Large intestine (tissue), 3 donors: ENCODE data around the gene CD177. TPM values are rescaled to one million over a fixed set of nuclear protein-coding genes. Genes with fewer than 3 reads are reported as not detected.
"Not testable (repeated sequence)": the region's sequence is repeated elsewhere in the genome, so short reads cannot be mapped to it uniquely, and the experiment has no call there.

Experiments used
- DNase-seq, 2 donors: peaks; one replicate each; pipeline versions ENCODE4 v3.0.0 to v3.0.0-alpha.2; 2013
- H3K27ac ChIP-seq: one replicate; pipeline ENCODE4 v1.5.1; 2013; ENCODE audit warnings: low read length
- H3K27me3 ChIP-seq: 2 replicates; pipeline ENCODE4 v1.6.1; 2013; ENCODE audit warnings: low read length; ENCODE audit not compliant: control insufficient read depth, insufficient read depth
- H3K36me3 ChIP-seq: 2 replicates; pipeline ENCODE4 v1.6.1; 2013; ENCODE audit warnings: low read length; ENCODE audit not compliant: control insufficient read depth, insufficient read depth
- H3K4me1 ChIP-seq: one replicate; pipeline ENCODE4 v1.6.1; 2013; ENCODE audit warnings: low read length; ENCODE audit not compliant: control insufficient read depth, insufficient read depth
- H3K4me3 ChIP-seq: one replicate; pipeline ENCODE4 v1.5.1; 2013; ENCODE audit warnings: low read length
- H3K9me3 ChIP-seq: one replicate; pipeline ENCODE4 v1.6.1; 2013; ENCODE audit warnings: mild to moderate bottlenecking, low read depth, low read length, moderate library complexity; ENCODE audit not compliant: control insufficient read depth
- WGBS: methylation state at CpG from one replicate; pipeline ENCODE4 v1.1.5; 2013; ENCODE audit warnings: low lambda C conversion rate; ENCODE audit not compliant: insufficient coverage; 5-methylcytosine and 5-hydroxymethylcytosine counted together
- polyA plus RNA-seq: library from polyadenylated mRNA; unstranded; fragments of 120-200 nt; gene quantifications from one replicate; pipeline ENCODE4 v1.2.1, GENCODE V29; 2013

The CD177 gene
- polyA plus RNA-seq, 1 donor = 0.43 TPM

DNA sequence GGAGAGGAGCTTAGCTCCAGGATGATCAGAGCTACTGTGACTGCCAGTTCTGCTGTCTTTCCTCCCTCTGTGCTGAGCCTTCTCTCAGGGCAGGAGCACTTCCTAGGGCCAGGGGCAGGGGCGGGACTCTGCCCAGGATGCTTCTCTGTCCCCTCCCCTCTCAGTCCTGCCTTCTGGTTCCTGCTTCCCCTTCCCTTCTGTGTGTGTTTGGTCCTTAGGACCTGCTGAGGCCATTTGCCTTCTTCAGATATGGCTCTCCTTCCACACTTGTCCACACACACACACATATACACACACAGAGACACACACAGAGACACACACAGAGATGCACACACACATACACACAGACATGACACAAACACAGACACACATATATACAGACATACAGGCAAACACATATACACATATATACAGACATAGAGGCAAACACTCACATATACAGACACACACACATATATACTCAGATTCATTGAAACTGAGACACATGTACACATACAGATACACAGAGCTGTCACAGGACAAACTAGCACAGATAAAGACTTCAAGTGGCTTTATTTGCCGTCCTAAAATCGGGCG is 22.0 kb upstream of the CD177 start:
- H3K36me3 ChIP-seq = no peaks in the 10 kb centered on the region
- WGBS = no CpG with 5 or more reads among the region's 4 CpGs
- H3K4me3 ChIP-seq = no peak overlapping the region
- H3K4me1 ChIP-seq = no peaks in the 10 kb centered on the region
- DNase-seq = no peak
- no peak overlapping the region for H3K27ac ChIP-seq
- H3K27me3 ChIP-seq = no peaks in the 10 kb centered on the region
- H3K9me3 ChIP-seq = no peaks in the 10 kb centered on the region

DNA sequence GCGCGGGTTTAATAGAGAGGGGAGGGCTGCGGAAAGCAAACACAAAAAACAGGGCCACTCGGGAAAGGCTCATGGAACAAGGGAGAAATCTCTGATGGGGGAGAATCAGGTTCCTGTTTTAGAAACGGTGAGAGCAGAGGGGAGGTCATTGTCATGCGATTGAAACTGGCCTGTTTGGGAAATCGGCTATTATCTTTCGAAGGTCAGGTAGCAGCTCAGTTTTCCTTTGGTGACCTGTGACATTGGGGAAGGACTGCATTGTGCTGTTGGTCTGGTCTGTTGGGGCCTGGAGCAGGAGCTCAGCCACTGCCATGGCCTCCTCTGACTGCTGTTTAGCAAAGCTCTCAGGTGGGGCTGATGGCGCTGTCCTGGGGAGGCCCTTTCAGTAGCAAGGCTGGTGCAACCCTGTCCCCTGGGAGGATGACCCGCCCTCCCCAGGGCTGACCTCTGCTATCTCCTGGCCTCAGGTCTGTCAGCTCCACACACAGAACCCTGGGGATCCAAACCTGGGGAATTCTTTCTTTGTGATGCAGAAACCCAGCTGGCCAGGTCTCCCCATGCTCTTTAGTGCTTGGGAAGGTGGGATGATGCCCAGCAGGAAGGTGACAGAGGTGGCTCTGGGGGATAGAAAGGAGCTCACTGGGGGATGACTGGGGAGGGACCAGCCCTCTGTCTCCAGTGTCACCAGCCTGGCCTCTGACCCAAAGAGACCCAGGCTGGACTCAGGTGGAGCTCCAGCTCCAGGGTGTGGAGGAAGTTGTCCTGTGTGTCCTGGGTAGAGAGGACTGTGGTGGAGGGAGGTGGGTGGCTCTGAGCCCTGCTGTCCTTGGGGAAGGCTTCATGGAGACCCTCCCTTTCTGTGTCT is 21.2 kb upstream of the CD177 start:
- H3K27ac ChIP-seq = no peak overlapping the region
- 76% methylated on average over 5 of the region's 10 CpGs for WGBS
- H3K4me3 ChIP-seq = no peak overlapping the region
- H3K4me1 ChIP-seq = no peaks in the 10 kb centered on the region
- no peaks in the 10 kb centered on the region for H3K36me3 ChIP-seq
- no peak for DNase-seq
- H3K27me3 ChIP-seq = no peaks in the 10 kb centered on the region
- H3K9me3 ChIP-seq = no peaks in the 10 kb centered on the region

DNA sequence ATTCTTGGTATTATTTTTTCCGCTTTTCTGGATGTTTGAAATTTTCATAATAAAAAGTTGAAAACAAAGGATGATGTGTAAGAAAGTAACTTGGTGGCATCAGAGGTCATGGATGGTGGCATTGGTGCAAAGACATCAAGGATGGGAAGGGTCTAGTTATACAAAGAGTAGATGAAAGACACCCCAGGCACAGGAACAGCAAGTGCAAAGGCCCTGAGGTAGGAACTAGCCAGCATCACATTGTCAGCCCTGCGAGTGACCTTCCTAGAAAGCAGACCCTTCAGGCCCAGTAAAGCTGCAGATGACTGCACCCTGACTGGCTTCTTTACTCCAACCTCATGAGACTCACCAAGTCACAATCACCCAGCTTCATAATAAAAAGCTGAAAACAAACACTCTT is 17.0 kb upstream of the CD177 start:
- not testable (repeated sequence) for H3K4me1 ChIP-seq, H3K36me3 ChIP-seq, H3K9me3 ChIP-seq, H3K27me3 ChIP-seq, H3K4me3 ChIP-seq, H3K27ac ChIP-seq, DNase-seq
- WGBS = 100% methylated on average over 1 of the region's 2 CpGs

DNA sequence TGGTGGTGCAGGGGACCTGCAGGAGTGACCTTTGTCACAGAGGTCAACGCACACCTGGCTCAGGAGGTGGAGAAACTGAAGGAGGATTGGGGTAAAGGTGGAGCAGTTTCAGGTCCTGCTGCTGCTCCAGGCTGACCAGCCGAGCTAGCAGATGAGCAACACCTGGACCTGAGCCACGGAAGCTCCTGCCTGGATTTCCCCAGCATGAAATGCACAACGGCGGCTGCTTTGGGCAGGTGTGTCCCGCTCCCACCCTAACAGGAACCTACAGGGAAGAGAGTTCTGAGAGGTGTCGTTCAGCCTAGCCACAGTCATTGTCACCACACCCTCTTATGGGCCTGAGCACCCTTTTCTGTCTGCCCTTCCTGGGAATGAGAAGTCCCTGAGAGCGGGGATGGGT is 15.7 kb upstream of the CD177 start:
- Histone ChIP-seq H3K27me3 (no peaks in the 10 kb centered on the region), H3K4me1 (no peaks in the 10 kb centered on the region), H3K9me3 (no peaks in the 10 kb centered on the region), H3K4me3 (no peak overlapping the region), H3K27ac (no peak overlapping the region), H3K36me3 (no peaks in the 10 kb centered on the region)
- no CpG with 5 or more reads among the region's 8 CpGs for WGBS
- no peak for DNase-seq

DNA sequence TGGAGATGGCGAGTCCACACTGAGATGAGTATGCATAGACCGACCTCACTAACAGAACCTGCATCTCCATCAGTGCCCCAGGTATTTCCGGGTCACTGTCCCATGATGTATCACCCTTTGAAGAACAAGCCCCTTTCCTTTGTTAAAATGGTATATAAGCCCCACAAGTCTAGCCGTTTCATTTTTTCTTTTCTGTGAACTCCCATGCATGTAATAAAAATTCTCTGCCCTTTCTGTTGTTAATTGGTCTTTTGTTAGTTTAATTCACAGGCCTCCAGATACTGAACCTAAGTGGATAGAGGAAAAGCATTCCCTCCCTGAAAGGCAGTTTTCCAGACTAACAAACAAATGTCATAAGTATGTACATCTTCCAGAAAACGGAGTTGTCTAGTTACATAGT is 15.0 kb upstream of the CD177 start:
- no peaks in the 10 kb centered on the region for H3K4me1 ChIP-seq
- 67% methylated on average over 1 of the region's 5 CpGs for WGBS
- no peak overlapping the region for H3K4me3 ChIP-seq
- H3K9me3 ChIP-seq = no peaks in the 10 kb centered on the region
- H3K36me3 ChIP-seq = no peaks in the 10 kb centered on the region
- H3K27ac ChIP-seq = no peak overlapping the region
- H3K27me3 ChIP-seq = no peaks in the 10 kb centered on the region
- DNase-seq = no peak

DNA sequence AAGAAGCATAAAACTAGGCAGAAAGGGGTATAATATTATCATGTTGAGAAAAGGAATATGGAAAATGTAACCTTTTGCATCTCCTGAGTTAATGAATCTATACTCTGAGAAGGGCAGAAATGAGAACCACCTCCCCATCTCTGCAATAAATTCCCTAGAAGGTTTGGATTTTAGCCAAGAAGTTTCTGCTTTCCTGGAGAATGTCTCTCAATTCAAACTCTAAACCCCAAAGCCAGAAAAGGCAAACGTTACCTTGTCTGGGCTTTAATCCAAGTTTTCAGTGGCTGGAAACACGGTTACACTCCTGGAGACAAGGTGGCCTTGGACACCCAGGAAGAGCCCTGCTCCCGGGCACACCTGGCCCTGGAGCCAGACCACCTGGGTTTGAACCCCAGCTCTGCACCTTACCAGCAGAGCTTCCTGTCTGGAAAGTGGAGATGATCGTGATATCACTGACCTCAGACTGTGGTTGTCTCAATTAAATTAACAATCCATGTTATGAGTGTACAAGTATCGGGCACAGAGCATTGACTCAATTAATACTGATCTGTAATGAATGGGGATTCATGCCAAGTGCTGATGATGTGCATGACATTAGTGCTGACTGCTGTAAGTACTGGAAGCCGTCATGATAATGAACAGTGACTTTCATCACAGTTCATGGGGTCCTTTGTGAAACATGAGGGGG is 14.1 kb upstream of the CD177 start:
- H3K9me3 ChIP-seq, H3K4me1 ChIP-seq, DNase-seq, H3K27ac ChIP-seq, H3K27me3 ChIP-seq, H3K4me3 ChIP-seq, H3K36me3 ChIP-seq: not testable (repeated sequence)
- no CpG with 5 or more reads among the region's 6 CpGs for WGBS

DNA sequence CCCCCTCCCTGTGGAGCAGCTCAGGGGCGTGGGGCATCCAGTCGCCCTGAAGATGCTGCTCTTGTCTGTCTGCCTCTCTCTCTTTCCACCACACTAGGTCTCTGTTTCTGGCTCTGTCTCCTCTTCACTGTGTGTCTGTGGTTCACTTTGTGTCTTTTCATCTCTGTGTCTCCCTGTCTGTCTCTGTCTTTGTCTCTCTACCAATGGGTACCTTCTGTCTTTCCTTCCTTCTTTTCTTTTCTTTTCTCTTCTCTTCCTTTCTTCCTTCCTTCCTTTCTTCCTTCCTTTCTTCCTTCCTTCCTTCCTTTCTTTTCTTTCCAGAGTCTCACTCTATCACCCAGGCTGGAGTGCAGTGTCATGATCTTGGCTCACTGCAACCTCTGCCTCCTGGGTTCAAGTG is 13.4 kb upstream of the CD177 start:
- DNase-seq, H3K4me1 ChIP-seq, H3K9me3 ChIP-seq, H3K27me3 ChIP-seq, H3K27ac ChIP-seq, H3K36me3 ChIP-seq, H3K4me3 ChIP-seq: not testable (repeated sequence)
- no CpG with 5 or more reads among the region's 2 CpGs for WGBS

DNA sequence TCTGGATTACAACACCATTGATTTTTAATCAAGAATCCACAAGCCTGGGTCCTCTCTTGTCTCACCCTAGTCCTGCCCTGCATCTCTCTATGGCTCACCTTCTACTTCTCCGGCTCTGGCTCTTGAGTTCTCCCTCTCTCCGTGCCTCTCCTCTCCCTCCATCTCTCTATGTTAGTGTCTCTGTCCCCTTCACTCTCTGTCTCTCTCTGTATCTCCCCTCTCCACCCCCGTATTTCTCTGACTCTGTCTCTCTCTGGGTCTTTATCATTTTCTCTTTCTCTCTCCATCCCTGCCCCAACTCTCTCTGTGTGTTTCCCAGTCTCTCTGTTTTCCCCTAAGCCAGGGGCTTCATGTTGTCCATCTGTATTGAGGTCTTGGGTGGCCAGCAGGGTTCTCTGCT is 12.4 kb upstream of the CD177 start:
- 100% methylated on average over 1 of the region's 3 CpGs for WGBS
- not testable (repeated sequence) for H3K27me3 ChIP-seq

DNA sequence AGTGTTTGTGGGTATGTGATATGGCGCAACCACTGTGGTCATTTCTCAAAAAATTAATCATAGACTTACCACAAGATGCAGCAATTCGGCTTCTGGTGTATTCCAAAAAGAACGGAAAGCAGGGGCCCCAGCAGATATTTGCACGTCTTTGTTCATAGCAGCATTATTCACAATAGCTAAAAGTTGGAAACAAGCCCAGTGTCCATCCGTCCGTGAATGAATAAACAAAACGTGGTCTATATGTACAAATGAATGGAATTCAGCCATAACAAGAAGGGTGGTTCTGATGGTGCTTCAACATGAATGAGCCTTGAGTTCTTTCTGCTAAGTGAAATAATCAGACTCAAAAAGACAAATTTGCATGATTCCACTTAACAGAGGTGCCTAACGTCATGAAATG is 11.4 kb upstream of the CD177 start:
- 60% methylated on average over 1 of the region's 8 CpGs for WGBS
- H3K27me3 ChIP-seq, H3K4me3 ChIP-seq, H3K36me3 ChIP-seq, H3K4me1 ChIP-seq, H3K27ac ChIP-seq, DNase-seq, H3K9me3 ChIP-seq: not testable (repeated sequence)

More for the DNA sequence above, 12.4 kb upstream of the CD177 start:
- H3K4me3 ChIP-seq, H3K4me1 ChIP-seq, H3K27ac ChIP-seq, H3K9me3 ChIP-seq, H3K36me3 ChIP-seq, DNase-seq: not testable (repeated sequence)

DNA sequence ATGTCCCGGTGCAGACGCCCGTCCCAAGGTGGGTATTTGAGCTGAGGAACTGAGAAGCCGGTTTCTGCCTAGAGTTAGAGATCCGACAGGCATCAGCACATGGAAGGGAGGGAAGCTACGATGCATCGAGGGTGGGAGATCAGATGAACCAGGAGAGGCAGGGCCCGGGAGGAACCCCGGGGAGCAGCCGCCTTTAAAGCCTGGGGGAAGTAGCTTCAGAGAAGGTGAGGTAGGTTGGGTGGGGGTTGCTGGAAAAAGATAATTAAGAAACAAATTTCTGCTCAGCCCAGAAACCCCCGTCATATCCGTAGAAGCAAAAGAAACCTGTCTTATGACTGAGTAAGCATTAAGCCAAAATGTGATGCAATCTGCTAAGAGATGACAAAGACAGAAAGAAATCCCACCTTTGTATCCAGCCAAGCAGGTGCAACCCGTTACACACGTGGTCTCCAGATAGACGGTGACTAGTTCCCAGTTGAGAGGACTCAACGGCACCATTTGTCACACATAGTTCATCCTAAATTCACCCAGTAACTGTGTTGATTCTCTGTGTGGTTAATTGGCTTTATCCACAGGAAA is 9.1 kb upstream of the CD177 start:
- WGBS = no CpG with 5 or more reads among the region's 16 CpGs
- H3K36me3 ChIP-seq, DNase-seq, H3K4me3 ChIP-seq, H3K4me1 ChIP-seq, H3K27ac ChIP-seq, H3K27me3 ChIP-seq, H3K9me3 ChIP-seq: not testable (repeated sequence)
